ENCODE measurements around the gene SNX9.

DNA sequence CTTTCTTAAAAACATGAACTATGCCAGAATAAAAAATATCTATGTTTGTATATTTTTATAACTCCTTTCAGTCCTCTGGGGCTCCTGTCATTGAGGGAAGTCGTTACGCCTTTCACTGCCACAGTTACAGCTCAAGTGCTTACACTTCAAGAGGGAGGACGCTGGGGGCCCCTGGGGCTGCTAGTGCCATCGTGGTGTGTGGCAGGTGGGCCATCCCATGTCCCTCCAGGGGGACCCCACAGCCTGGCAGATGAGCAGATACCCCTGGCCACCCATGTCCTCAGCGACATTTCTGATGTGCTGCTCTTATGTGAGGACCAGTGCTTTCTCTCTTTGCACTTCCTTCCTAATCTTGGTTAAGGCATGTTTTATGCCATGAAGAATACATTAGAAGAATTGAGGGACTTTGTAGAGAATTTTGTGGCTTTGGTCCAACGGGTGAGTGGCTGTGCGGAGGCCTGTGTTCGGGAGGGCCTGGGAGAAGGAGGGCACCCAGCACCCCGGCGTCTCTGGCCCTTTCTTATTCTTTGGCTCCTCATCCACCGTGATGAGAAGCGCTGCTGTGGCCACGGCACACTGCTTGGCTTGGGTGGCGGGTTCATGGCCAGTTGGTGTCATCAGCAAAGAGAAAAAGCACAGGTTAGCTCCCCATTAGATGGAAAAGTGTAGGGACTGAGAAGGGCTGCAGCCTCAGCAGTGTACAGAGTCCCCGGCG is 120.4 kb downstream of the SNX9 start:
- TF ChIP-seq, protein P1, sequence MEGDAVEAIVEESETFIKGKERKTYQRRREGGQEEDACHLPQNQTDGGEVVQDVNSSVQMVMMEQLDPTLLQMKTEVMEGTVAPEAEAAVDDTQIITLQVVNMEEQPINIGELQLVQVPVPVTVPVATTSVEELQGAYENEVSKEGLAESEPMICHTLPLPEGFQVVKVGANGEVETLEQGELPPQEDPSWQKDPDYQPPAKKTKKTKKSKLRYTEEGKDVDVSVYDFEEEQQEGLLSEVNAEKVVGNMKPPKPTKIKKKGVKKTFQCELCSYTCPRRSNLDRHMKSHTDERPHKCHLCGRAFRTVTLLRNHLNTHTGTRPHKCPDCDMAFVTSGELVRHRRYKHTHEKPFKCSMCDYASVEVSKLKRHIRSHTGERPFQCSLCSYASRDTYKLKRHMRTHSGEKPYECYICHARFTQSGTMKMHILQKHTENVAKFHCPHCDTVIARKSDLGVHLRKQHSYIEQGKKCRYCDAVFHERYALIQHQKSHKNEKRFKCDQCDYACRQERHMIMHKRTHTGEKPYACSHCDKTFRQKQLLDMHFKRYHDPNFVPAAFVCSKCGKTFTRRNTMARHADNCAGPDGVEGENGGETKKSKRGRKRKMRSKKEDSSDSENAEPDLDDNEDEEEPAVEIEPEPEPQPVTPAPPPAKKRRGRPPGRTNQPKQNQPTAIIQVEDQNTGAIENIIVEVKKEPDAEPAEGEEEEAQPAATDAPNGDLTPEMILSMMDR (IDR thresholded peaks at IDR 0.05; ENCODE audit: insufficient read depth, low read depth, low read length): no peak
- TF ChIP-seq EZH2 (IDR thresholded peaks at IDR 0.05; ENCODE audit: insufficient read depth, low read length): no peak
